Neural progenitor cell (in vitro differentiated cells): ENCODE data around the gene GNA15.

Experiments used
- CTCF ChIP-seq: fragments of 200-600 bp; sonication (generic); IDR thresholded peaks from 2 replicates; pipeline ENCODE4 v1.5.1; 2017; ENCODE audit warnings: antibody characterized with exemption, mild to moderate bottlenecking
- EZH2 ChIP-seq: fragments of 200-600 bp; sonication (generic); IDR thresholded peaks from 2 replicates; pipeline ENCODE4 v1.6.1; 2017; ENCODE audit warnings: antibody characterized with exemption, mild to moderate bottlenecking, moderate library complexity

DNA sequence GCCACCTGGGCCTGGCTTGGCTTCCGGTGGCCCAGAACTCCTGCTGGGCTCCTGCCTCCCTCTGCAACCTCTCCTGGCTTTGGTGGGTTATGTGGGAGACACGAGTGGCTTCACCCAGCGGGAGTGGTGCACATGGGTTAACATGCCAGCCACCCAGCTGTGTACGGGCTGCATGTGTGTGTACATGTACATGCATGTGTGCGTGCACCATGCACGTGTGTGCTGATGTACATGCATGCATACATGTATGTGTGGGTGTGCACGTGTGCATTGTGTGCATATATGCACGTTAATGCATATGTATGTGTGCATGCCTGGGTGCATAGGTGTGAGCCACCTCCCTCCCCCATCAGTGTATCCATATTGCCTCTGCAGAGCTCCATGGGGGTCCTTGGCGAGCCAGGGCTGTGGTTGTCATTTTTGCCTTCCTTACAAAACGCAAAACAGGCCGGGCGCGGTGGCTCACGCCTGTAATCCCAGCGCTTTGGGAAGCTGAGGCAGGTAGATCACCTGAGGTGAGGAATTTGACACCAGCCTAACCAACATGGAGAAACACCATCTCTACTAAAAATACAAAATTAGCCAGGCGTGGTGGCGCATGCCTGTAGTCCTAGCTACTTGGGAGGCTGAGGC lies 29.2 kb upstream of the GNA15 start:
- TF ChIP-seq CTCF: no peak
- no peak for TF ChIP-seq EZH2
